Measurements from ENCODE around the gene KDM1A. TPM values are rescaled to one million over a fixed set of nuclear protein-coding genes. Genes with fewer than 3 reads are reported as not detected.
A peak's percentile ranks its signal among the peaks of the same experiment; 100 is the strongest.

KDM1A gene
- total and polyA plus RNA-seq, 7 experiments from 2014 or later, result 40.6 to 62.1 (median 48.4) TPM

GRCh38 chr1:23097316-23097715 lies 78.0 kb downstream of the KDM1A start:
- no peak overlapping the region for H3K4me3 ChIP-seq (ENCODE audit: low read length)
- ChIA-PET POLR2A (no interaction called here), CTCF (interaction anchor here (2.3 to 7.7 kb wide), 2 partner anchors 78 to 87 kb away, joined by 8 to 295 read pairs; no protein-coding TSS in a partner anchor)
- DNase-seq, result no peak
- ATAC-seq, result no peak
- Mint-ChIP-seq H3K36me3 (peaks cover 2 to 17% (median 12%) of the 10 kb centered on the region in 5 donors), H3K4me3 (no peak overlapping the region), H3K27ac (no peak overlapping the region), H3K9me3 (no peaks in the 10 kb centered on the region), H3K4me1 (peaks cover 19 to 38% (median 25%) of the 10 kb centered on the region in 7 donors), H3K27me3 (no peaks in the 10 kb centered on the region)
- no peak overlapping the region for H3K27ac ChIP-seq (ENCODE audit: low read depth, low read length)
- peaks cover 0 to 19% (median 8%) of the 10 kb centered on the region in 3 experiments for H3K36me3 ChIP-seq (ENCODE audit: control insufficient read depth in 2 of 3, insufficient read depth in 3 of 3, low read length in 3 of 3)
- no peaks in the 10 kb centered on the region for H3K27me3 ChIP-seq (ENCODE audit: control insufficient read depth in 2 of 2, insufficient read depth in 2 of 2, low read length in 2 of 2)
- intact Hi-C loops (cut with micrococcal nuclease), result loop anchor here in 1 of 2 donors (10.0 kb wide), 1 partner anchor 307 kb away; no protein-coding TSS in a partner anchor
- H3K4me1 ChIP-seq (ENCODE audit: control insufficient read depth in 2 of 2, insufficient read depth in 2 of 2, low read length in 2 of 2), result peaks cover 16 to 23% of the 10 kb centered on the region in 2 donors
- no peaks in the 10 kb centered on the region for H3K9me3 ChIP-seq (ENCODE audit: control insufficient read depth in 2 of 3, low read length in 3 of 3)

- CTCF ChIA-PET, result interaction anchor here (0.6 to 7.7 kb wide), 19 partner anchors 10 to 98 kb away, joined by 3 to 295 read pairs (median 3); partner anchors contain the start of gene LUZP1
- peaks cover under 1 to 10% (median 4%) of the 10 kb centered on the region in 5 donors for H3K36me3 Mint-ChIP-seq
- H3K9me3 Mint-ChIP-seq, result no peaks in the 10 kb centered on the region
- H3K27ac Mint-ChIP-seq, result peak overlapping the region in 2 of 9 donors; percentile 14 to 36
- H3K4me3 ChIP-seq (ENCODE audit: low read length), result no peak overlapping the region
- intact Hi-C loops (cut with micrococcal nuclease), result loop anchor here (1.0 to 10.0 kb wide), 5 partner anchors 70 to 442 kb away; partner anchors contain the start of gene LUZP1 (in 1 of the 2)
- H3K4me1 Mint-ChIP-seq, result peaks cover 30 to 49% (median 34%) of the 10 kb centered on the region in 7 donors
- no peaks in the 10 kb centered on the region for H3K27me3 Mint-ChIP-seq
- no peaks in the 10 kb centered on the region for H3K9me3 ChIP-seq (ENCODE audit: control insufficient read depth in 2 of 3, low read length in 3 of 3)
- no peak overlapping the region for H3K27ac ChIP-seq (ENCODE audit: low read depth, low read length)
- peak; percentile 79 for ATAC-seq
- POLR2A ChIA-PET, result interaction anchor here (0.6 to 0.8 kb wide), 3 partner anchors 71 to 86 kb away, joined by 3 to 4 read pairs (median 3); partner anchors contain the start of gene LUZP1
- H3K4me1 ChIP-seq (ENCODE audit: control insufficient read depth in 2 of 2, insufficient read depth in 2 of 2, low read length in 2 of 2), result peaks cover 20 to 30% of the 10 kb centered on the region in 2 donors
- no peaks in the 10 kb centered on the region for H3K27me3 ChIP-seq (ENCODE audit: control insufficient read depth in 2 of 2, insufficient read depth in 2 of 2, low read length in 2 of 2)
- DNase-seq, result peak; percentile 28 to 71 (median 60)
- peak overlapping the region in 5 of 10 donors; percentile 8 to 63 (median 29) for H3K4me3 Mint-ChIP-seq
- peaks cover 0 to 6% (median 0%) of the 10 kb centered on the region in 3 experiments for H3K36me3 ChIP-seq (ENCODE audit: control insufficient read depth in 2 of 3, insufficient read depth in 3 of 3, low read length in 3 of 3)
Measured at GRCh38 chr1:23098463-23099170, 79.3 kb downstream of the KDM1A start.

GRCh38 chr1:23099171-23099536 lies 79.9 kb downstream of the KDM1A start:
- Mint-ChIP-seq H3K4me1 (peaks cover 31 to 50% (median 35%) of the 10 kb centered on the region in 7 donors), H3K4me3 (peak overlapping the region in 1 of 10 donors; percentile 63), H3K36me3 (peaks cover 0 to 5% (median 4%) of the 10 kb centered on the region in 5 donors), H3K27me3 (no peaks in the 10 kb centered on the region), H3K9me3 (no peaks in the 10 kb centered on the region), H3K27ac (no peak overlapping the region)
- ChIA-PET POLR2A (interaction anchor here (0.6 to 0.8 kb wide), 2 partner anchors 70 to 85 kb away, joined by 3 read pairs; partner anchors contain the start of gene LUZP1), CTCF (interaction anchor here (0.6 to 7.7 kb wide), 18 partner anchors 10 to 98 kb away, joined by 3 to 295 read pairs (median 3); partner anchors contain the start of gene LUZP1)
- H3K9me3 ChIP-seq (ENCODE audit: control insufficient read depth in 2 of 3, low read length in 3 of 3), result no peaks in the 10 kb centered on the region
- no peaks in the 10 kb centered on the region for H3K27me3 ChIP-seq (ENCODE audit: control insufficient read depth in 2 of 2, insufficient read depth in 2 of 2, low read length in 2 of 2)
- DNase-seq, result no peak
- no peak overlapping the region for H3K4me3 ChIP-seq (ENCODE audit: low read length)
- peaks cover 0 to 1% (median 0%) of the 10 kb centered on the region in 3 experiments for H3K36me3 ChIP-seq (ENCODE audit: control insufficient read depth in 2 of 3, insufficient read depth in 3 of 3, low read length in 3 of 3)
- no peak overlapping the region for H3K27ac ChIP-seq (ENCODE audit: low read depth, low read length)
- intact Hi-C loops (cut with micrococcal nuclease), result loop anchor here in 1 of 2 donors (10.0 kb wide), 1 partner anchor 306 kb away; no protein-coding TSS in a partner anchor
- no peak for ATAC-seq
- H3K4me1 ChIP-seq (ENCODE audit: control insufficient read depth in 2 of 2, insufficient read depth in 2 of 2, low read length in 2 of 2), result peaks cover 20 to 30% of the 10 kb centered on the region in 2 donors

GRCh38 chr1:23100074-23100748 lies 80.9 kb downstream of the KDM1A start:
- Histone ChIP-seq H3K27me3 (ENCODE audit: control insufficient read depth in 2 of 2, insufficient read depth in 2 of 2, low read length in 2 of 2) (no peaks in the 10 kb centered on the region), H3K4me1 (ENCODE audit: control insufficient read depth in 2 of 2, insufficient read depth in 2 of 2, low read length in 2 of 2) (peaks cover 20 to 30% of the 10 kb centered on the region in 2 donors), H3K36me3 (ENCODE audit: control insufficient read depth in 2 of 3, insufficient read depth in 3 of 3, low read length in 3 of 3) (no peaks in the 10 kb centered on the region), H3K27ac (ENCODE audit: low read depth, low read length) (peak overlapping the region; percentile 16), H3K9me3 (ENCODE audit: control insufficient read depth in 2 of 3, low read length in 3 of 3) (no peaks in the 10 kb centered on the region), H3K4me3 (ENCODE audit: low read length) (no peak overlapping the region)
- no peaks in the 10 kb centered on the region for H3K9me3 Mint-ChIP-seq
- POLR2A ChIA-PET, result interaction anchor here (0.7 to 0.9 kb wide), 3 partner anchors 10 to 85 kb away, joined by 3 to 4 read pairs (median 3); no protein-coding TSS in a partner anchor
- H3K4me1 Mint-ChIP-seq, result peaks cover 35 to 58% (median 39%) of the 10 kb centered on the region in 7 donors
- peaks cover 0 to 6% (median 5%) of the 10 kb centered on the region in 5 donors for H3K36me3 Mint-ChIP-seq
- intact Hi-C loops (cut with micrococcal nuclease), result loop anchor here (2.0 to 5.0 kb wide), 3 partner anchors 19 to 67 kb away; partner anchors contain the start of gene LUZP1 (in 1 of the 2)
- CTCF ChIA-PET, result interaction anchor here (0.6 to 7.7 kb wide), 9 partner anchors 11 to 94 kb away, joined by 3 to 295 read pairs (median 3); partner anchors contain the start of gene LUZP1
- ATAC-seq, result peak; percentile 66
- H3K27ac Mint-ChIP-seq, result peak overlapping the region in 7 of 9 donors; percentile 12 to 85 (median 51)
- peak overlapping the region in 3 of 10 donors; percentile 14 to 73 (median 53) for H3K4me3 Mint-ChIP-seq
- peak in 3 of 9 donors; percentile 5 to 37 (median 10) for DNase-seq
- H3K27me3 Mint-ChIP-seq, result no peaks in the 10 kb centered on the region

- no peak overlapping the region for H3K4me3 Mint-ChIP-seq
- ChIA-PET CTCF (interaction anchor here (0.9 to 7.7 kb wide), 4 partner anchors 10 to 89 kb away, joined by 3 to 295 read pairs (median 12); no protein-coding TSS in a partner anchor), POLR2A (no interaction called here)
- intact Hi-C loops (cut with micrococcal nuclease), result loop anchor here (2.0 to 5.0 kb wide), 3 partner anchors 18 to 66 kb away; partner anchors contain the start of gene LUZP1 (in 1 of the 2)
- no peak overlapping the region for H3K27ac ChIP-seq (ENCODE audit: low read depth, low read length)
- no peaks in the 10 kb centered on the region for H3K27me3 ChIP-seq (ENCODE audit: control insufficient read depth in 2 of 2, insufficient read depth in 2 of 2, low read length in 2 of 2)
- H3K36me3 Mint-ChIP-seq, result peaks cover 0 to 6% (median 0%) of the 10 kb centered on the region in 5 donors
- no peak overlapping the region for H3K4me3 ChIP-seq (ENCODE audit: low read length)
- peaks cover 20 to 34% of the 10 kb centered on the region in 2 donors for H3K4me1 ChIP-seq (ENCODE audit: control insufficient read depth in 2 of 2, insufficient read depth in 2 of 2, low read length in 2 of 2)
- H3K36me3 ChIP-seq (ENCODE audit: control insufficient read depth in 2 of 3, insufficient read depth in 3 of 3, low read length in 3 of 3), result no peaks in the 10 kb centered on the region
- peak overlapping the region in 5 of 9 donors; percentile 7 to 81 (median 43) for H3K27ac Mint-ChIP-seq
- no peak for DNase-seq
- no peaks in the 10 kb centered on the region for H3K27me3 Mint-ChIP-seq
- no peaks in the 10 kb centered on the region for H3K9me3 ChIP-seq (ENCODE audit: control insufficient read depth in 2 of 3, low read length in 3 of 3)
- no peak for ATAC-seq
- no peaks in the 10 kb centered on the region for H3K9me3 Mint-ChIP-seq
- H3K4me1 Mint-ChIP-seq, result peaks cover 35 to 58% (median 39%) of the 10 kb centered on the region in 7 donors
Measured at GRCh38 chr1:23101101-23101827, 82.0 kb downstream of the KDM1A start.

All from naive thymus-derived CD4-positive, alpha-beta T cell (primary cell).